ENCODE results near the gene NUDT14. TPM values are rescaled to one million over a fixed set of nuclear protein-coding genes. Genes with fewer than 3 reads are reported as not detected.

NUDT14 gene
- total RNA-seq, 1 experiment from 2014 or later = 37.0 TPM

GRCh38 chr14:105171004-105171673 lies 10.0 kb downstream of the NUDT14 start:
- H4K20me1 ChIP-seq (ENCODE audit: insufficient read depth) = peaks cover 7% of the 10 kb centered on the region; the same call in 1 of the 2 replicates
- H3K4me1 ChIP-seq (replicated peaks; ENCODE audit: insufficient read depth) = peaks cover 11% of the 10 kb centered on the region
- peaks cover 5% of the 10 kb centered on the region; the same call in 1 of the 2 replicates for H3F3A ChIP-seq (ENCODE audit: insufficient read depth, low read depth)
- no peak overlapping the region for H3K4me3 ChIP-seq
- TF ChIP-seq CTCF (conservative IDR thresholded peaks at IDR 0.05) = no peak
- no peaks in the 10 kb centered on the region for H3K36me3 ChIP-seq (ENCODE audit: low read depth)
- no peak overlapping the region for H2AFZ ChIP-seq
- ChIA-PET CTCF (no interaction called here), POLR2A (ENCODE audit: unreplicated experiment) (interaction anchor here (0.6 kb wide), 1 partner anchor 14 kb away, joined by 43 read pairs; no protein-coding TSS in a partner anchor)
- no peak overlapping the region for H3K4me2 ChIP-seq
- H3K79me2 ChIP-seq (ENCODE audit: low read depth) = peaks cover 10% of the 10 kb centered on the region; the same call in 1 of the 2 replicates
- no peaks in the 10 kb centered on the region for H3K9me2 ChIP-seq (ENCODE audit: insufficient read depth)
- no peak for DNase-seq
- H3K27ac ChIP-seq = no peak overlapping the region
- intact Hi-C loops (cut with micrococcal nuclease; ENCODE audit: unreplicated experiment) = no loop called here
- no TSS peak for BruUV-seq (replicated peaks)
- H3K9me3 ChIP-seq (ENCODE audit: insufficient read depth, low read depth) = no peaks in the 10 kb centered on the region
- H3K27me3 ChIP-seq (ENCODE audit: insufficient read depth, low read depth) = no peaks in the 10 kb centered on the region

- H3K4me1 ChIP-seq (replicated peaks; ENCODE audit: insufficient read depth) = peaks cover 22% of the 10 kb centered on the region
- no peaks in the 10 kb centered on the region for H3F3A ChIP-seq (ENCODE audit: insufficient read depth, low read depth)
- H3K27ac ChIP-seq = no peak overlapping the region
- no peak overlapping the region for H3K4me2 ChIP-seq
- no TSS peak for BruUV-seq (replicated peaks)
- intact Hi-C loops (cut with micrococcal nuclease; ENCODE audit: unreplicated experiment) = no loop called here
- no peaks in the 10 kb centered on the region for H3K36me3 ChIP-seq (ENCODE audit: low read depth)
- no peaks in the 10 kb centered on the region for H3K27me3 ChIP-seq (ENCODE audit: insufficient read depth, low read depth)
- no peak for DNase-seq
- peaks cover 19% of the 10 kb centered on the region for H3K79me2 ChIP-seq (ENCODE audit: low read depth)
- H3K9me2 ChIP-seq (ENCODE audit: insufficient read depth) = no peaks in the 10 kb centered on the region
- no peak overlapping the region for H3K4me3 ChIP-seq
- ChIA-PET CTCF (interaction anchor here (0.5 kb wide), 1 partner anchor 1353 kb away, joined by 4 read pairs; no protein-coding TSS in a partner anchor), POLR2A (ENCODE audit: unreplicated experiment) (no interaction called here)
- peaks cover 7% of the 10 kb centered on the region; the same call in 1 of the 2 replicates for H4K20me1 ChIP-seq (ENCODE audit: insufficient read depth)
- no peaks in the 10 kb centered on the region for H3K9me3 ChIP-seq (ENCODE audit: insufficient read depth, low read depth)
- no peak for TF ChIP-seq CTCF (conservative IDR thresholded peaks at IDR 0.05)
- no peak for TF ChIP-seq EZH2 (IDR thresholded peaks at IDR 0.05; ENCODE audit: low read depth)
- H2AFZ ChIP-seq = no peak overlapping the region
These were observed 11.1 kb downstream of the NUDT14 start for GRCh38 chr14:105169776-105170655.

- H2AFZ ChIP-seq = no peak overlapping the region
- ChIA-PET CTCF (no interaction called here), POLR2A (ENCODE audit: unreplicated experiment) (no interaction called here)
- DNase-seq = no peak
- H3K27ac ChIP-seq = no peak overlapping the region
- H3K9me3 ChIP-seq (ENCODE audit: insufficient read depth, low read depth) = no peaks in the 10 kb centered on the region
- no peaks in the 10 kb centered on the region for H3F3A ChIP-seq (ENCODE audit: insufficient read depth, low read depth)
- BruUV-seq (replicated peaks) = no TSS peak
- peak; percentile 60 for TF ChIP-seq CTCF (conservative IDR thresholded peaks at IDR 0.05)
- TF ChIP-seq EZH2 (IDR thresholded peaks at IDR 0.05; ENCODE audit: low read depth) = no peak
- peaks cover 19% of the 10 kb centered on the region for H3K79me2 ChIP-seq (ENCODE audit: low read depth)
- peak overlapping the region; percentile 73 for H3K4me2 ChIP-seq
- H3K9me2 ChIP-seq (ENCODE audit: insufficient read depth) = no peaks in the 10 kb centered on the region
- no peaks in the 10 kb centered on the region for H3K36me3 ChIP-seq (ENCODE audit: low read depth)
- H3K27me3 ChIP-seq (ENCODE audit: insufficient read depth, low read depth) = no peaks in the 10 kb centered on the region
- H4K20me1 ChIP-seq (ENCODE audit: insufficient read depth) = peaks cover 15% of the 10 kb centered on the region; the same call in 1 of the 2 replicates
- peak overlapping the region; percentile 50; the same call in 1 of the 2 replicates for H3K4me3 ChIP-seq
- intact Hi-C loops (cut with micrococcal nuclease; ENCODE audit: unreplicated experiment) = no loop called here
- H3K4me1 ChIP-seq (replicated peaks; ENCODE audit: insufficient read depth) = peaks cover 28% of the 10 kb centered on the region
These were observed 12.1 kb downstream of the NUDT14 start for GRCh38 chr14:105168979-105169507.
